HEK293 (cell line): ENCODE data around the gene NFKBIL1.
A peak's percentile ranks its signal among the peaks of the same experiment; 100 is the strongest.

Experiments used
- INSM2 ChIP-seq: fragments of 450-650 bp; formaldehyde crosslinking; IDR thresholded peaks from 2 replicates; pipeline ENCODE4 v1.5.1; 2016; ENCODE audit warnings: missing biosample characterization, missing genetic modification characterization
- KLF9 ChIP-seq: fragments of 450-650 bp; formaldehyde crosslinking; IDR thresholded peaks from 2 replicates; pipeline ENCODE4 v1.5.1; 2016; ENCODE audit warnings: missing biosample characterization, missing genetic modification characterization, low read depth
- OVOL3 ChIP-seq: fragments of 450-650 bp; formaldehyde crosslinking; IDR thresholded peaks from 2 replicates; pipeline ENCODE4 v1.5.1; 2016; ENCODE audit warnings: missing biosample characterization, missing genetic modification characterization
- RBAK ChIP-seq: fragments of 450-650 bp; formaldehyde crosslinking; IDR thresholded peaks from 2 replicates; pipeline ENCODE4 v1.5.1; 2016; ENCODE audit warnings: missing biosample characterization, missing genetic modification characterization
- SP7 ChIP-seq: fragments of 450-650 bp; formaldehyde crosslinking; IDR thresholded peaks from 2 replicates; pipeline ENCODE4 v1.5.1; 2016; ENCODE audit warnings: missing biosample characterization, missing genetic modification characterization
- TRIM28 ChIP-seq: IDR thresholded peaks from 2 replicates; pipeline ENCODE4 v1.6.1; 2011; ENCODE audit warnings: low read length, control low read depth, borderline replicate concordance
- YY2 ChIP-seq: fragments of 450-650 bp; formaldehyde crosslinking; IDR thresholded peaks from 2 replicates; pipeline ENCODE4 v1.5.1; 2016; ENCODE audit warnings: missing biosample characterization, missing genetic modification characterization
- ZBTB11 ChIP-seq: fragments of 450-650 bp; formaldehyde crosslinking; conservative IDR thresholded peaks from 2 replicates; pipeline ENCODE4 v1.5.1; 2016; ENCODE audit warnings: low read depth, missing biosample characterization, missing genetic modification characterization
- ZBTB20 ChIP-seq: fragments of 450-650 bp; formaldehyde crosslinking; IDR thresholded peaks from 2 replicates; pipeline ENCODE4 v1.5.1; 2016; ENCODE audit warnings: missing biosample characterization, missing genetic modification characterization
- ZBTB21 ChIP-seq: fragments of 450-650 bp; formaldehyde crosslinking; IDR thresholded peaks from 2 replicates; pipeline ENCODE4 v1.5.1; 2017; ENCODE audit warnings: missing biosample characterization, missing genetic modification characterization
- ZBTB44 ChIP-seq: fragments of 450-650 bp; IDR thresholded peaks from 2 replicates; pipeline ENCODE4 v1.5.1; 2018; ENCODE audit warnings: missing biosample characterization, mild to moderate bottlenecking, missing genetic modification characterization
- ZEB2 ChIP-seq: fragments of 450-650 bp; formaldehyde crosslinking; IDR thresholded peaks from 2 replicates; pipeline ENCODE4 v1.5.1; 2016; ENCODE audit warnings: missing biosample characterization, missing genetic modification characterization
- ZFP69B ChIP-seq: fragments of 450-650 bp; formaldehyde crosslinking; IDR thresholded peaks from 2 replicates; pipeline ENCODE4 v1.5.1; 2016; ENCODE audit warnings: missing biosample characterization, missing genetic modification characterization
- ZNF112 ChIP-seq: fragments of 450-650 bp; formaldehyde crosslinking; IDR thresholded peaks from 2 replicates; pipeline ENCODE4 v1.5.0; 2017; ENCODE audit warnings: missing biosample characterization, missing genetic modification characterization
- ZNF146 ChIP-seq: fragments of 450-650 bp; formaldehyde crosslinking; IDR thresholded peaks from 2 replicates; pipeline ENCODE4 v1.5.1; 2016; ENCODE audit warnings: missing biosample characterization, missing genetic modification characterization
- ZNF184 ChIP-seq: fragments of 450-650 bp; IDR thresholded peaks from 2 replicates; pipeline ENCODE4 v1.5.1; 2018; ENCODE audit warnings: missing biosample characterization, mild to moderate bottlenecking, missing genetic modification characterization
- ZNF211 ChIP-seq: fragments of 450-650 bp; formaldehyde crosslinking; IDR thresholded peaks from 2 replicates; pipeline ENCODE4 v1.5.1; 2016; ENCODE audit warnings: low read depth, missing biosample characterization, missing genetic modification characterization
- ZNF311 ChIP-seq: fragments of 450-650 bp; formaldehyde crosslinking; IDR thresholded peaks from 2 replicates; pipeline ENCODE4 v1.5.1; 2017; ENCODE audit warnings: missing biosample characterization, missing genetic modification characterization, borderline replicate concordance
- ZNF324 ChIP-seq: fragments of 450-650 bp; formaldehyde crosslinking; IDR thresholded peaks from 2 replicates; pipeline ENCODE4 v1.5.1; 2016; ENCODE audit warnings: missing biosample characterization, missing genetic modification characterization
- ZNF335 ChIP-seq: fragments of 450-650 bp; formaldehyde crosslinking; conservative IDR thresholded peaks from 2 replicates; pipeline ENCODE4 v1.5.1; 2016; ENCODE audit warnings: missing biosample characterization, missing genetic modification characterization
- ZNF449 ChIP-seq: fragments of 450-650 bp; formaldehyde crosslinking; IDR thresholded peaks from 2 replicates; pipeline ENCODE4 v1.5.1; 2017; ENCODE audit warnings: missing biosample characterization, mild to moderate bottlenecking, missing genetic modification characterization, moderate library complexity
- ZNF510 ChIP-seq: fragments of 450-650 bp; formaldehyde crosslinking; IDR thresholded peaks from 2 replicates; pipeline ENCODE4 v1.5.1; 2018; ENCODE audit warnings: mild to moderate bottlenecking, missing genetic modification characterization, missing biosample characterization; ENCODE audit not compliant: insufficient replicate concordance
- ZNF558 ChIP-seq: fragments of 450-650 bp; formaldehyde crosslinking; IDR thresholded peaks from 2 replicates; pipeline ENCODE4 v1.5.1; 2016; ENCODE audit warnings: missing biosample characterization, missing genetic modification characterization
- ZNF600 ChIP-seq: fragments of 450-650 bp; formaldehyde crosslinking; IDR thresholded peaks from 2 replicates; pipeline ENCODE4 v1.5.1; 2016; ENCODE audit warnings: missing biosample characterization, missing genetic modification characterization
- ZNF654 ChIP-seq: fragments of 450-650 bp; formaldehyde crosslinking; IDR thresholded peaks from 2 replicates; pipeline ENCODE4 v1.5.1; 2016; ENCODE audit warnings: low read depth, missing biosample characterization, missing genetic modification characterization
- ZNF776 ChIP-seq: fragments of 450-650 bp; formaldehyde crosslinking; IDR thresholded peaks from 2 replicates; pipeline ENCODE4 v1.5.0; 2017; ENCODE audit warnings: missing biosample characterization, missing genetic modification characterization, borderline replicate concordance
- ZNF791 ChIP-seq: fragments of 450-650 bp; formaldehyde crosslinking; IDR thresholded peaks from 2 replicates; pipeline ENCODE4 v1.5.1; 2016; ENCODE audit warnings: missing biosample characterization, missing genetic modification characterization
- ZSCAN4 ChIP-seq: fragments of 450-650 bp; formaldehyde crosslinking; IDR thresholded peaks from 2 replicates; pipeline ENCODE4 v1.5.1; 2017; ENCODE audit warnings: missing biosample characterization, missing genetic modification characterization

Gene NFKBIL1

GRCh38 chr6:31546958-31547726 is at the start of gene NFKBIL1 (continued):
- peak; percentile 100 for TF ChIP-seq ZBTB11 (tag by site-specific recombination)
- TF ChIP-seq ZNF654 (tag by site-specific recombination) = peak; percentile 24
- peak; percentile 83 for TF ChIP-seq ZNF335 (tag by site-specific recombination)
- no peak for TF ChIP-seq ZNF791 (tag by site-specific recombination)
- TF ChIP-seq OVOL3 (tag by site-specific recombination) = no peak
- TF ChIP-seq ZEB2 (tag by site-specific recombination) = peak; percentile 67; the same call in 1 of the 2 replicates
- TF ChIP-seq ZNF558 (tag by site-specific recombination) = peak; percentile 54; the same call in 1 of the 2 replicates
- TF ChIP-seq ZNF776 (tag by site-specific recombination) = no peak
- peak; percentile 82 for TF ChIP-seq SP7 (tag by site-specific recombination)
- no peak for TF ChIP-seq ZNF510 (tag by site-specific recombination)
- TF ChIP-seq ZBTB21 = peak; percentile 86
- TF ChIP-seq ZBTB44 (tag by site-specific recombination) = peak; percentile 67; the same call in 1 of the 2 replicates
- 0 out of 2 replicates have a peak, but pooled peaks have one; percentile 8 for TF ChIP-seq ZNF600 (tag by site-specific recombination)
- no peak; the same call in 1 of the 2 replicates for TF ChIP-seq ZBTB20 (tag by site-specific recombination)
- peak; percentile 81 for TF ChIP-seq KLF9 (tag by site-specific recombination)
- TF ChIP-seq YY2 (tag by site-specific recombination) = peak; percentile 72
- TF ChIP-seq ZNF146 (tag by site-specific recombination) = 0 out of 2 replicates have a peak, but pooled peaks have one; percentile 14
- TF ChIP-seq INSM2 (tag by site-specific recombination) = peak; percentile 78
- no peak for TF ChIP-seq ZNF311 (tag by site-specific recombination)
- TF ChIP-seq ZNF211 (tag by site-specific recombination) = no peak; the same call in 1 of the 2 replicates
- TF ChIP-seq ZFP69B (tag by site-specific recombination) = peak; percentile 92
- no peak for TF ChIP-seq TRIM28
- TF ChIP-seq ZNF184 (tag by site-specific recombination) = 0 out of 2 replicates have a peak, but pooled peaks have one; percentile 31
- TF ChIP-seq ZNF449 (tag by site-specific recombination) = peak; percentile 33; the same call in 1 of the 2 replicates
- peak; percentile 90 for TF ChIP-seq ZNF324 (tag by site-specific recombination)
- TF ChIP-seq ZNF112 (tag by site-specific recombination) = no peak
- TF ChIP-seq ZSCAN4 (tag by site-specific recombination) = peak; percentile 28; the same call in 1 of the 2 replicates
- no peak for TF ChIP-seq RBAK
